ENCODE measurements around the gene BSN.

Gene BSN

DNA sequence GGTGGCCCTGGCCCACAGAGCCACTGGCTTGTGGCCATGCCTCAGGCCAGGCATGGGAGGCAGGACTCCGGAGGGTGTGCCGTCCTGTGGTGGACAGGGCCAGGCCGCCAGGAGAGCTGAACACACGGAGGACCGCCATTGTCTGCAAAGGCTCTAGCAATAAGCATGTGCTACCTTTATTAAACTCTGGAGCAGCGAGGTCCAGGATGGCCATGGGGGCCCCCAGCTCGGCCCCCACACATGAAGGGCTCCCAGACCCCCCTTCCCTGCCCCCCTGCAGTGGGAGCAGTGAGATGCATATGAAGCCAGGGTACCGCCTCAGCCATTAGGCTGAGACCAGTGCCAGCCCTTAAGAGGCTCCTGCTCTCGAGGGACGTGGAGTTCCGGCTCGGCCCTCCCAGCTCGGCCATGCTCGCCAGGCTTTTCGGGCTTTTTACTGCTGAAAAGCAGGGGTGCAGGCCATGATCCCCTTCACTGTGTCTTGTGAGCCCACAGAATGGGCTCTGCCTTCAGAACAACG lies 162.5 kb downstream of the BSN start:
- DNase-seq (ENCODE audit: low read depth), result no peak

DNA sequence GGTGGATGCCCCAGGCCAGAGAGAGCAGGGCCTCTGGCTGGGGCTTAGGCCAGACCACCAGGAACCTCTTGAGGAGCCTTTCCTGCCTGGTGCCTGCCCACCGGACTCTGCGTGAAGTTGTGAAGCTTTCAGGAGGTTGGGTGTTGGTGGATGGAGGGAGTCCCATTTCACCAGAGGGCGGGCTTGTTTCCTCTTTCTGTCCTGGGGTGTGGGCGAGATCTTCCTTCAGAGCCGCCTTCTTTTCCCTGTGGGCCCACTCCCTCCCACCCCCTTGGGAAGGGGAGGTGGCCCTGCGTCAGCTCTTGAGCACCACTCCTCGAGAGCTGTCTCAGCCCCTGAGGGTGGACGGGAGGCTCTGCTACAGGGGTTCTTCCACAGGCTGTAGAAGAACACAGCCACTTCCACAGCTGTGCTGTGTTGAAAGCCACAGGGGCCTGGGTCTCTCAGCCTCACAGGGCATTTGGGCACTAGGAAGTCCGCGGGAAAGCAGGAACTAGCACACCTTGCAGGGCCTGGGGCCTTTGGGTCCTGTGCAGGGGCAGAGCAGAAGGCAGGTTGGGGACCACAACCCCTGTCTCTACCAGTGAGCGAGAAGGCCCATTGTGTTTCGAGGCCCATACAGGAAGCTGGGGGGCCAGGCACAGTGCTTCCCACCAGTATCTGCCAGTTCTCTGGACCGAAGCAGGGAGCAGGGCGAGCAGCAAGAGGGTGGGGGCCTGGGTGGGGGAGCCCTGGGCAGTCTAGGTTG lies 163.1 kb downstream of the BSN start:
- DNase-seq (ENCODE audit: low read depth), result no peak

DNA sequence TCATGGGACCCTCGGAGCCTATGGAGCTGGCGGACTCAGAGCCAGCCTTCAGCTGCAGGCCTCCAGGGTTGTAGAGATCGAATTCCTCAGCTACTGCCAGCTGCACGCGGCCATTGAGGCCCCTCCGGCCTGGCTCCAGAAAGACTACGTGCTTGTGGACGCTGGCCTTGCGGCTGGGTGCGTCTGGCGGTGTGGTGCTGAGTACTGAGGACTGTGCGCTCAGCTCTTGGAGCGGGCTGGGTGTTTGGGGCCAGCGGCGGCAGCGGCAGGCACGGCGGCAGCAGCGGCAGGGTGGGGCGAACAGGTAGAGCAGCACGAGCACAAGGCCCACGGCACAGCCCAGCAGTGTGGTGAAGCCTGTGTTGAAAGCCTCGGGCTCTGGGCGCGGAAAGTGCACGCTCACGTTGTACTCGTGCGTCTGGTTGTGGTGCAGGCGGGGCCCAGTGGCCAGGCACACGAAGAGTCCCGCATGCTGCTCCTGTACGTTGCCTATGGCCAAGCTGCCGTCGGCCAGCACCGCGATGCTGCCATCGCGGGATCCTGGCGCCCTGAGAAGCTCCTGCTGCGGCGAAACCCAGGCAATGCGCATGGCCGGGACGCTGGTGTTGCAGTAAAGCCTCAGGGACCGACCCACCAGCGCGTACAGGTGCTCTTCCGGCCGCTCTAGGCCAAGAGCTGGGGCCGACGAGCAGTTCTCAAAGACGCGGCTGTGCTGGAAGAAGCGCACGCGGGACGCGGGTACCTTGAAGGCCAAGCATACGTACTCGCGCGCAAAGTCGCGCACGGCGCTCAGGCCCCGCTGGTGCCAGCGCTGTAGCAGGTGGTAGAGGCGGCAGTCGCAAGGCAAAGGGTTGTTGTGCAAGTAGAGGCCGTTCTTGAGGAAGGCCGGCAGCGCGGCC lies 163.9 kb downstream of the BSN start:
- no peak for DNase-seq (ENCODE audit: low read depth)

DNA sequence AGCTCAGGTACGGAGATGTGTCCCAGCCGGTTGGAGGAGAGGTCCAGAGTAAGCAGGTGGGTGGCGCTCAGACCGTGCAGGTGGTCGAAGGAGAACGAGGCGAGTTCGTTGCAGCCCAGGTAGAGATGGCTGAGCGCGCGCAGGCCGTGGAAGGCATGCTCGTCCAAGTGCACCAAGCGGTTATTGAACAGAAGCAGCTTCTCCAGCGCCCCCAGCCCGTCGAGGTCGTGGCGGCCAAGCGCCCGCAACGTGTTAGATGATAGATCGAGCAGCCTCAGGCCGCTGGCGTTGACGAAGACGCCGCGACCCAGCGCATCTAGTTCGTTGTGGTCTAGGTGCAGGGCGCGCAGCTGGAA lies 164.6 kb downstream of the BSN start:
- DNase-seq (ENCODE audit: low read depth), result no peak

DNA sequence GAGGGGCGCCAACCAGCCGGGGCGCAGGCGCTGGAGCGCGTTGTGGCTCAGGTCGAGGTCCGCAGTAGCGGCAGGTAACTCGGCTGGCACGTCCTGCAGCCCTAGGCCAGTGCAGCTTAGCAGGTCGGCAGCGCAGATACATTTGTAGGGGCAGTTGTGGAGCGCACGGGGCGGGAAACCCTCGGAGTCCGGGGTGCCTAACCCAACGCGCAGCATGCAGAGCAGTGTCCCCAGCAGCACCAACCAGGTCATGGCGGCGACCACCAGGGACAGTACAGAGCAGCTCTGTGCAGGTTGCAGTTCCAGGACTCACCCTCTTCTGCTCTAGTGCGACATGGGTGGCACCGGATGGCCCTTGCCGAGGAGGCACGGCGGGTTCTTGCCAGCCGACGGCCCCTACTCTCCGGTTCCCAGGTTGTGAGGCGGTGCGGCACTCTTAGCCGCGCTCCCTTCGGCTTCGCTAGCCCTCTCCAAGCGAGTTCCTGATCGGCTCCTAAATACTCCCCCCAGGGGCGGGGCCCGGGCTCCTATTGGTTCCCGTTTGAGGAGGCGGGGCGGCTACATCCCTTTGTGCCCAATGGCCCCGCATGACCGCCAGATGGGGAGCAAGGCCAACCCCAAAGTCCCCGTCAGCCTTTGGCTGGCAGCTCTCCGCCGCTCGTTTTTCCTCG lies 165.1 kb downstream of the BSN start, which contains the start of gene AMIGO3:
AMIGO3 (minus strand) TSS at position 471 of the 671 bp plus-strand sequence; CDS start at position 252, 219 bp downstream.
- peak; percentile 86 for DNase-seq (ENCODE audit: low read depth)

All from activated gamma-delta T cell treated with anti-CD3 and anti-CD28 coated beads, Interleukin-2, amount 50 U/mL, for 16 hours (primary cell).